GM23338 (cell line): ENCODE measurements around the gene UNC80. TPM values are rescaled to one million over a fixed set of nuclear protein-coding genes. Genes with fewer than 3 reads are reported as not detected.

ENCODE experiments used
- ATAC-seq: fragments of 200-7000 bp; cut with Tn5 transposase; 3 replicates; pipeline ENCODE4 v1.9.1; 2020
- DNase-seq: peaks from one replicate; pipeline ENCODE4 v3.0.0-alpha.2; 2015; ENCODE audit warnings: low spot score
- H2AFZ ChIP-seq: fragments of 200-600 bp; sonication (generic); 2 replicates; pipeline ENCODE4 v1.8.0; 2016; ENCODE audit warnings: antibody characterized with exemption, mild to moderate bottlenecking, moderate library complexity
- H3F3A ChIP-seq: fragments of 200-600 bp; sonication (generic); replicated peaks from 2 replicates; pipeline ENCODE4 v1.8.0; 2017; ENCODE audit warnings: antibody characterized with exemption, mixed run types, low read depth
- H3K27ac ChIP-seq: fragments of 200-600 bp; sonication (generic); 2 replicates; pipeline ENCODE4 v1.6.1; 2016; ENCODE audit warnings: low read depth
- H3K27me3 ChIP-seq: fragments of 200-600 bp; sonication (generic); 2 replicates; pipeline ENCODE4 v1.8.0; 2016; ENCODE audit warnings: mild to moderate bottlenecking, mixed run types, moderate library complexity; ENCODE audit not compliant: insufficient read depth
- H3K36me3 ChIP-seq: fragments of 200-600 bp; sonication (generic); 2 replicates; pipeline ENCODE4 v1.8.0; 2016; ENCODE audit warnings: mild to moderate bottlenecking; ENCODE audit not compliant: insufficient read depth
- H3K4me1 ChIP-seq: fragments of 200-600 bp; sonication (generic); 2 replicates; pipeline ENCODE4 v1.8.0; 2016; ENCODE audit warnings: mild to moderate bottlenecking, moderate library complexity; ENCODE audit not compliant: insufficient read depth
- H3K4me2 ChIP-seq: fragments of 200-600 bp; sonication (generic); 2 replicates; pipeline ENCODE4 v1.7.1; 2017; ENCODE audit warnings: mixed run types
- H3K4me3 ChIP-seq: fragments of 200-600 bp; sonication (generic); 2 replicates; pipeline ENCODE4 v1.6.1; 2016; ENCODE audit warnings: mixed run types
- H3K79me2 ChIP-seq: fragments of 200-600 bp; sonication (generic); replicated peaks from 2 replicates; pipeline ENCODE4 v1.8.0; 2017; ENCODE audit warnings: mild to moderate bottlenecking; ENCODE audit not compliant: insufficient read depth
- H3K9me2 ChIP-seq: fragments of 200-600 bp; sonication (generic); 2 replicates; pipeline ENCODE4 v1.8.0; 2017; ENCODE audit not compliant: insufficient read depth
- H4K20me1 ChIP-seq: fragments of 200-600 bp; sonication (generic); replicated peaks from 2 replicates; pipeline ENCODE4 v1.8.0; 2017; ENCODE audit warnings: mild to moderate bottlenecking; ENCODE audit not compliant: insufficient read depth
- H3K27ac Mint-ChIP-seq: 2 replicates; pipeline ENCODE4 v1.8.0; 2020; ENCODE audit warnings: inconsistent platforms, mild to moderate bottlenecking, moderate library complexity, mixed read lengths
- H3K27me3 Mint-ChIP-seq: 3 replicates; pipeline ENCODE4 v1.8.0; 2022; ENCODE audit warnings: low read depth, mild to moderate bottlenecking, moderate library complexity, mixed read lengths, inconsistent platforms; ENCODE audit not compliant: insufficient read depth, poor library complexity
- H3K36me3 Mint-ChIP-seq: 3 replicates; pipeline ENCODE4 v1.8.0; 2021; ENCODE audit warnings: low read depth, mild to moderate bottlenecking, inconsistent platforms, moderate library complexity, mixed read lengths
- H3K4me1 Mint-ChIP-seq: 3 replicates; pipeline ENCODE4 v1.8.0; 2020; ENCODE audit warnings: mild to moderate bottlenecking, inconsistent platforms, mixed read lengths
- H3K4me3 Mint-ChIP-seq: 3 replicates; pipeline ENCODE4 v1.8.0; 2021; ENCODE audit warnings: moderate library complexity, mild to moderate bottlenecking, inconsistent platforms, mixed read lengths
- H3K9me3 Mint-ChIP-seq: 3 replicates; pipeline ENCODE4 v1.8.0; 2020; ENCODE audit warnings: moderate library complexity, mild to moderate bottlenecking, inconsistent platforms, mixed read lengths
- CREB1 ChIP-seq: fragments of 250-450 bp; sonication (Bioruptor Pico); IDR thresholded peaks from 2 replicates; pipeline ENCODE4 v1.5.0; 2020; ENCODE audit warnings: low read depth, mild to moderate bottlenecking, moderate library complexity
- EZH2 ChIP-seq: fragments of 200-600 bp; sonication (generic); IDR thresholded peaks from one replicate; pipeline ENCODE4 v1.8.0; 2017; ENCODE audit warnings: antibody characterized with exemption, mild to moderate bottlenecking, low read depth; ENCODE audit not compliant: unreplicated experiment
- POLR2AphosphoS5 ChIP-seq: IDR thresholded peaks from 2 replicates; pipeline ENCODE4 v1.6.1; 2016; ENCODE audit warnings: antibody characterized with exemption, low read depth
- ZNF114 ChIP-seq: fragments of 250-450 bp; sonication (Bioruptor Pico); IDR thresholded peaks from 2 replicates; pipeline ENCODE4 v1.5.0; 2020; ENCODE audit warnings: mild to moderate bottlenecking, moderate library complexity
- ZNF331 ChIP-seq: fragments of 250-450 bp; sonication (Bioruptor Pico); IDR thresholded peaks from 2 replicates; pipeline ENCODE4 v1.5.0; 2020; ENCODE audit warnings: low read depth, mild to moderate bottlenecking, moderate library complexity
- polyA plus RNA-seq: library from polyadenylated mRNA; unstranded; fragments of >200 nt; fragmentation: Nextera tagmentation; extraction: Ambion mirVana; gene quantifications from 2 replicates; pipeline ENCODE4 v1.2.1, GENCODE V29; 2016
- total RNA-seq: library from RNA; depleted of rRNA; stranded (reverse); fragments of >200 nt; shearing (Covaris generic); gene quantifications from 2 replicates; pipeline ENCODE4 v1.2.3, GENCODE V29; 2014
- TF ChIP-seq, protein P1 (sequence below): fragments of 250-450 bp; sonication (Bioruptor Pico); IDR thresholded peaks from 2 replicates; pipeline ENCODE4 v1.5.0; 2020; ENCODE audit warnings: mild to moderate bottlenecking, moderate library complexity

UNC80 gene
- total and polyA plus RNA-seq, 2 experiments from 2014 or later = 0.11 to 1.5 TPM

DNA sequence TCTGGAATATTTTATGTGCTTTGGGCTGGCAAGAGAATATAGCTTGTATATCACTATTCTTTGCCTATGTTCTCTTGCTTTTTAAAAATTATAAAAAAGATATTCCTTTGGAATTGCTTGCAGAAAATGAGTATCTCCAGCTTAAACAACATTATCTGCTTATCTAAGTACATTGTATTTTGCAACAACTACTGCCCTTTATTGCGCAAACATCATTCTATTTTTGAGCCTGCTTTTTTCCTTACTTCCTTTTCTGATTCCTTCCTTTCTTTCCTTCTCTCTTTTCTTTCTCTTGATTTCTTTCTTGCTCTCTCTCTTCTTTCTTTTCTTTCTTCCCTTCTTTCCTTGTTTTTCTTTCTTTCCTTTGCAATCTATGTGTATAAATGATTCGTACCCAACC, 74.0 kb downstream of the UNC80 start:
- Mint-ChIP-seq H3K36me3 (no peaks in the 10 kb centered on the region), H3K4me3 (no peak overlapping the region), H3K27ac (no peak overlapping the region), H3K9me3 (no peaks in the 10 kb centered on the region), H3K27me3 (no peaks in the 10 kb centered on the region), H3K4me1 (peaks cover 7% of the 10 kb centered on the region; the same call in 2 of the 3 replicates)
- H2AFZ ChIP-seq = no peak overlapping the region; the same call in 1 of the 2 replicates
- no peaks in the 10 kb centered on the region for H4K20me1 ChIP-seq
- no peaks in the 10 kb centered on the region for H3F3A ChIP-seq
- no peak overlapping the region for H3K27ac ChIP-seq
- no peaks in the 10 kb centered on the region for H3K4me1 ChIP-seq
- no peak for TF ChIP-seq CREB1 (CRISPR knock-in tag)
- TF ChIP-seq, protein P1, sequence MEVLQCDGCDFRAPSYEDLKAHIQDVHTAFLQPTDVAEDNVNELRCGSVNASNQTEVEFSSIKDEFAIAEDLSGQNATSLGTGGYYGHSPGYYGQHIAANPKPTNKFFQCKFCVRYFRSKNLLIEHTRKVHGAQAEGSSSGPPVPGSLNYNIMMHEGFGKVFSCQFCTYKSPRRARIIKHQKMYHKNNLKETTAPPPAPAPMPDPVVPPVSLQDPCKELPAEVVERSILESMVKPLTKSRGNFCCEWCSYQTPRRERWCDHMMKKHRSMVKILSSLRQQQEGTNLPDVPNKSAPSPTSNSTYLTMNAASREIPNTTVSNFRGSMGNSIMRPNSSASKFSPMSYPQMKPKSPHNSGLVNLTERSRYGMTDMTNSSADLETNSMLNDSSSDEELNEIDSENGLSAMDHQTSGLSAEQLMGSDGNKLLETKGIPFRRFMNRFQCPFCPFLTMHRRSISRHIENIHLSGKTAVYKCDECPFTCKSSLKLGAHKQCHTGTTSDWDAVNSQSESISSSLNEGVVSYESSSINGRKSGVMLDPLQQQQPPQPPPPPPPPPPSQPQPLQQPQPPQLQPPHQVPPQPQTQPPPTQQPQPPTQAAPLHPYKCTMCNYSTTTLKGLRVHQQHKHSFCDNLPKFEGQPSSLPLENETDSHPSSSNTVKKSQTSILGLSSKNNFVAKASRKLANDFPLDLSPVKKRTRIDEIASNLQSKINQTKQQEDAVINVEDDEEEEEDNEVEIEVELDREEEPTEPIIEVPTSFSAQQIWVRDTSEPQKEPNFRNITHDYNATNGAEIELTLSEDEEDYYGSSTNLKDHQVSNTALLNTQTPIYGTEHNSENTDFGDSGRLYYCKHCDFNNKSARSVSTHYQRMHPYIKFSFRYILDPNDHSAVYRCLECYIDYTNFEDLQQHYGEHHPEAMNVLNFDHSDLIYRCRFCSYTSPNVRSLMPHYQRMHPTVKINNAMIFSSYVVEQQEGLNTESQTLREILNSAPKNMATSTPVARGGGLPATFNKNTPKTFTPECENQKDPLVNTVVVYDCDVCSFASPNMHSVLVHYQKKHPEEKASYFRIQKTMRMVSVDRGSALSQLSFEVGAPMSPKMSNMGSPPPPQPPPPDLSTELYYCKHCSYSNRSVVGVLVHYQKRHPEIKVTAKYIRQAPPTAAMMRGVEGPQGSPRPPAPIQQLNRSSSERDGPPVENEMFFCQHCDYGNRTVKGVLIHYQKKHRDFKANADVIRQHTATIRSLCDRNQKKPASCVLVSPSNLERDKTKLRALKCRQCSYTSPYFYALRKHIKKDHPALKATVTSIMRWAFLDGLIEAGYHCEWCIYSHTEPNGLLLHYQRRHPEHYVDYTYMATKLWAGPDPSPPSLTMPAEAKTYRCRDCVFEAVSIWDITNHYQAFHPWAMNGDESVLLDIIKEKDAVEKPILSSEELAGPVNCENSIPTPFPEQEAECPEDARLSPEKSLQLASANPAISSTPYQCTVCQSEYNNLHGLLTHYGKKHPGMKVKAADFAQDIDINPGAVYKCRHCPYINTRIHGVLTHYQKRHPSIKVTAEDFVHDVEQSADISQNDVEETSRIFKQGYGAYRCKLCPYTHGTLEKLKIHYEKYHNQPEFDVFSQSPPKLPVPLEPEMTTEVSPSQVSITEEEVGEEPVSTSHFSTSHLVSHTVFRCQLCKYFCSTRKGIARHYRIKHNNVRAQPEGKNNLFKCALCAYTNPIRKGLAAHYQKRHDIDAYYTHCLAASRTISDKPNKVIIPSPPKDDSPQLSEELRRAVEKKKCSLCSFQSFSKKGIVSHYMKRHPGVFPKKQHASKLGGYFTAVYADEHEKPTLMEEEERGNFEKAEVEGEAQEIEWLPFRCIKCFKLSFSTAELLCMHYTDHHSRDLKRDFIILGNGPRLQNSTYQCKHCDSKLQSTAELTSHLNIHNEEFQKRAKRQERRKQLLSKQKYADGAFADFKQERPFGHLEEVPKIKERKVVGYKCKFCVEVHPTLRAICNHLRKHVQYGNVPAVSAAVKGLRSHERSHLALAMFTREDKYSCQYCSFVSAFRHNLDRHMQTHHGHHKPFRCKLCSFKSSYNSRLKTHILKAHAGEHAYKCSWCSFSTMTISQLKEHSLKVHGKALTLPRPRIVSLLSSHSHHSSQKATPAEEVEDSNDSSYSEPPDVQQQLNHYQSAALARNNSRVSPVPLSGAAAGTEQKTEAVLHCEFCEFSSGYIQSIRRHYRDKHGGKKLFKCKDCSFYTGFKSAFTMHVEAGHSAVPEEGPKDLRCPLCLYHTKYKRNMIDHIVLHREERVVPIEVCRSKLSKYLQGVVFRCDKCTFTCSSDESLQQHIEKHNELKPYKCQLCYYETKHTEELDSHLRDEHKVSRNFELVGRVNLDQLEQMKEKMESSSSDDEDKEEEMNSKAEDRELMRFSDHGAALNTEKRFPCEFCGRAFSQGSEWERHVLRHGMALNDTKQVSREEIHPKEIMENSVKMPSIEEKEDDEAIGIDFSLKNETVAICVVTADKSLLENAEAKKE (CRISPR knock-in tag) = no peak
- H3K27me3 ChIP-seq = no peaks in the 10 kb centered on the region
- DNase-seq (no peak), ATAC-seq (no peak)
- H3K9me2 ChIP-seq = no peaks in the 10 kb centered on the region
- H3K4me2 ChIP-seq = no peak overlapping the region
- no peaks in the 10 kb centered on the region for H3K79me2 ChIP-seq
- H3K4me3 ChIP-seq = no peak overlapping the region
- no peaks in the 10 kb centered on the region for H3K36me3 ChIP-seq

DNA sequence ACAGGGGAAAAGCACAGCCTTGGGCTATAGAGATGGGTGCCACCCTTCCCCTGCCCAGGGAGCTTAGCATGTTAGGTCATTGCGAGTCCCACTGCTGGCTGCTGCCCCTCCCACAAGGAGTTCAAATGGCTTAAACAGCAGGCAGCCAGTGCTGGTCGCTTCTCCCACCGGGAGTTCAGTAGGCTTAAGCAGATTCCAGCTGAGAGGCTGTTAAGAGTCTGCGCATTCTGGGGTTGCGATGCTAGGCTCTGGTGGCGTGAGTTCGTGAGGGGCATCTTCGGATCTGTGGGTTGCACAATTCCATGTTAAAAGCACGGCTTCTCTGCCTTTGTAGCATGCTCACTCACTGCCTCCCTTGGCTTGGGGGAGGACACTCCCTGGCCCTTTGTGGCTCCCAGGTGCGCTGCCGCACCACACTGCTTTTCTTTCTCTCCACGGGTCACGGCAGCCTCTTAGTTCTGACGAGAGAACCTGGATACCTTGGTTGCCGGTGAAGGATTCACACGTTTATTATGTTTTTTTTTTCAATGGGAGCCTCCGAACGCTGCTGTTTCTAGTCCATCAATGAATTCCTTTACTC, 93.2 kb downstream of the UNC80 start:
- DNase-seq = peak; percentile 56
- Histone ChIP-seq H3K27ac (no peak overlapping the region), H3K4me1 (0 out of 2 replicates have a peak, but pooled peaks cover 4% of the 10 kb centered on the region), H3K36me3 (no peaks in the 10 kb centered on the region), H3K4me2 (no peak overlapping the region), H3K27me3 (no peaks in the 10 kb centered on the region), H3F3A (no peaks in the 10 kb centered on the region), H4K20me1 (no peaks in the 10 kb centered on the region), H3K4me3 (no peak overlapping the region), H3K9me2 (peaks cover 4% of the 10 kb centered on the region), H3K79me2 (no peaks in the 10 kb centered on the region), H2AFZ (peak overlapping the region; percentile 72; the same call in 1 of the 2 replicates)
- Mint-ChIP-seq H3K9me3 (peaks cover 14% of the 10 kb centered on the region; the same call in 2 of the 3 replicates), H3K4me1 (peaks cover 3% of the 10 kb centered on the region; the same call in 1 of the 3 replicates), H3K4me3 (no peak overlapping the region), H3K27ac (no peak overlapping the region), H3K27me3 (peaks cover 2% of the 10 kb centered on the region), H3K36me3 (peaks cover 8% of the 10 kb centered on the region)
- peak; percentile 93 for ATAC-seq
- TF ChIP-seq, protein P1 (CRISPR knock-in tag) = no peak
- TF ChIP-seq EZH2 (no peak), ZNF114 (no peak), ZNF331 (CRISPR knock-in tag) (no peak), POLR2AphosphoS5 (no peak)
